Measurements from ENCODE around the gene CCDC184. TPM values are rescaled to one million over a fixed set of nuclear protein-coding genes. Genes with fewer than 3 reads are reported as not detected.
"Not testable (repeated sequence)": the region's sequence is repeated elsewhere in the genome, so short reads cannot be mapped to it uniquely, and the experiment has no call there.

The CCDC184 gene
- polyA plus RNA-seq, 1 of the 3 experiments (the other 2 are of a cell fraction): 5.8 TPM

DNA sequence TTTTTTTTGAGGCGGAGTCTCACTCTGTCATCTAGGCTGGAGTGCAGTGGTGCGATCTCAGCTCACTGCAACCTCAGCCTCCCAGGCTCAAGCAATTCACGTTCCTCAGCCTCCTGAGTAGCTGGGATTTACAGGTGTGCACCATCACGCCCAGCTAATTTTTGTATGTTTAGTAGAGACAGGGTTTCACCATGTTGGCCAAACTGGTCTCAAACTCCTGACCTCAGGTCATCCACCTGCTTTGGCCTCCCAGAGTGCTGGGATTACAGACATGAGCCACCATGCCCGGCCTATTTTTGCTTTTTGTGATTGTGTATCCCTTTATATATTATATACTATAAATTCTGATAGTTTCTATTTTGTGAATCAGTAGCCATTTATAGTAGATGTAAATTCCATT is 27.7 kb upstream of the CCDC184 start:
- DNase-seq; H3K4me1 ChIP-seq (ENCODE audit: control insufficient read depth in 1 of 2, insufficient read depth in 2 of 2, low read depth in 1 of 2, low read length in 1 of 2); H3F3A ChIP-seq (replicated peaks; ENCODE audit: insufficient read depth); H3K9me2 ChIP-seq; POLR2A ChIA-PET; H2AFZ ChIP-seq (ENCODE audit: low read depth); H3K9me3 ChIP-seq; H4K20me1 ChIP-seq (ENCODE audit: insufficient read depth); H3K4me3 ChIP-seq (ENCODE audit: low read depth in 2 of 2, low read length in 1 of 2); H3K27ac ChIP-seq (ENCODE audit: low read depth in 2 of 2, low read length in 1 of 2); H3K9ac ChIP-seq; H3K27me3 ChIP-seq (ENCODE audit: insufficient read depth): not testable (repeated sequence)
- Histone ChIP-seq H3K36me3 (replicated peaks in 1 of 2; ENCODE audit: control insufficient read depth in 1 of 2, insufficient read depth in 2 of 2, low read length in 1 of 2) (peaks cover 12 to 22% of the 10 kb centered on the region in 2 experiments), H3K79me2 (ENCODE audit: insufficient read depth) (peaks cover 22% of the 10 kb centered on the region), H3K4me2 (peak overlapping the region; percentile 75; the same call in 1 of the 2 replicates)
- CTCF ChIA-PET: interaction anchor here (1.5 to 4.1 kb wide), 4 partner anchors 9 to 42 kb away, joined by 3 to 18 read pairs (median 12); no protein-coding TSS in a partner anchor
- WGBS (ENCODE audit: low lambda C conversion rate): 89% methylated on average over 5 of the region's 5 CpGs

- H3K9me3 ChIP-seq: no peaks in the 10 kb centered on the region
- CTCF ChIA-PET: interaction anchor here (1.0 to 4.1 kb wide), 13 partner anchors 8 to 461 kb away, joined by 3 to 18 read pairs (median 5); partner anchors contain the start of gene TMEM106C
- DNase-seq: no peak
- TF ChIP-seq FOXM1 (IDR thresholded peaks at IDR 0.05; ENCODE audit: low read depth) (no peak), MEF2A (IDR thresholded peaks at IDR 0.05; ENCODE audit: borderline replicate concordance, low read depth) (no peak), TAF1 (IDR thresholded peaks at IDR 0.05; ENCODE audit: borderline replicate concordance, low read depth, low read length) (no peak), MAX (IDR thresholded peaks at IDR 0.05; ENCODE audit: low read depth) (no peak), SIN3A (IDR thresholded peaks at IDR 0.05; ENCODE audit: borderline replicate concordance, low read depth, low read length) (no peak), EZH2phosphoT487 (IDR thresholded peaks at IDR 0.05; ENCODE audit: borderline replicate concordance, low read depth) (no peak), RAD21 (IDR thresholded peaks at IDR 0.05; ENCODE audit: low read length) (no peak), RFX5 (IDR thresholded peaks at IDR 0.05; ENCODE audit: low read length) (no peak), ELF1 (IDR thresholded peaks at IDR 0.05) (no peak), JUND (IDR thresholded peaks at IDR 0.05) (no peak), GABPA (IDR thresholded peaks at IDR 0.05; ENCODE audit: low read depth) (no peak), RXRA (IDR thresholded peaks at IDR 0.05; ENCODE audit: borderline replicate concordance, low read depth) (no peak), USF2 (IDR thresholded peaks at IDR 0.05; ENCODE audit: borderline replicate concordance, low read depth, low read length) (no peak), NRF1 (IDR thresholded peaks at IDR 0.05; ENCODE audit: low read depth, low read length) (no peak), TCF12 (IDR thresholded peaks at IDR 0.05) (no peak)
- TF ChIP-seq, protein P1, sequence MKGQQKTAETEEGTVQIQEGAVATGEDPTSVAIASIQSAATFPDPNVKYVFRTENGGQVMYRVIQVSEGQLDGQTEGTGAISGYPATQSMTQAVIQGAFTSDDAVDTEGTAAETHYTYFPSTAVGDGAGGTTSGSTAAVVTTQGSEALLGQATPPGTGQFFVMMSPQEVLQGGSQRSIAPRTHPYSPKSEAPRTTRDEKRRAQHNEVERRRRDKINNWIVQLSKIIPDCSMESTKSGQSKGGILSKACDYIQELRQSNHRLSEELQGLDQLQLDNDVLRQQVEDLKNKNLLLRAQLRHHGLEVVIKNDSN (IDR thresholded peaks at IDR 0.05; ENCODE audit: borderline replicate concordance, low read depth): no peak
- H3K36me3 ChIP-seq (replicated peaks in 1 of 2; ENCODE audit: control insufficient read depth in 1 of 2, insufficient read depth in 2 of 2, low read length in 1 of 2): peaks cover 4 to 17% of the 10 kb centered on the region in 2 experiments
- peak overlapping the region; percentile 91 to 97 for H3K4me3 ChIP-seq (ENCODE audit: low read depth in 2 of 2, low read length in 1 of 2)
- POLR2A ChIA-PET: interaction anchor here (1.4 to 1.9 kb wide), 3 partner anchors 26 to 51 kb away, joined by 5 to 11 read pairs (median 8); partner anchors contain the start of genes CCDC184, PFKM and SENP1
- H3K9me2 ChIP-seq: no peaks in the 10 kb centered on the region
- H3K27ac ChIP-seq (ENCODE audit: low read depth in 2 of 2, low read length in 1 of 2): peak overlapping the region; percentile 59 to 69; a peak in 1 of 4 replicates
- 6% methylated on average over 8 of the region's 8 CpGs for WGBS (ENCODE audit: low lambda C conversion rate)
- H3K79me2 ChIP-seq (ENCODE audit: insufficient read depth): peaks cover 22% of the 10 kb centered on the region
- peaks cover 0 to 8% of the 10 kb centered on the region in 2 experiments; a peak in 2 of 4 replicates for H3K4me1 ChIP-seq (ENCODE audit: control insufficient read depth in 1 of 2, insufficient read depth in 2 of 2, low read depth in 1 of 2, low read length in 1 of 2)
- peaks cover 3% of the 10 kb centered on the region for H3F3A ChIP-seq (replicated peaks; ENCODE audit: insufficient read depth)
- peak overlapping the region; percentile 75 for H3K4me2 ChIP-seq
- H3K9ac ChIP-seq: peak overlapping the region; percentile 61
- H4K20me1 ChIP-seq (ENCODE audit: insufficient read depth): no peaks in the 10 kb centered on the region
- H3K27me3 ChIP-seq (ENCODE audit: insufficient read depth): no peaks in the 10 kb centered on the region
- H2AFZ ChIP-seq (ENCODE audit: low read depth): peak overlapping the region; percentile 99; the same call in 1 of the 2 replicates
These were observed 26.8 kb upstream of the CCDC184 start for GRCh38 chr12:48156652-48157017.

Measured in SK-N-SH (cell line).